H9 (cell line): Measurements from ENCODE around the gene ADAP2. TPM values are rescaled to one million over a fixed set of nuclear protein-coding genes. Genes with fewer than 3 reads are reported as not detected.
A peak's percentile ranks its signal among the peaks of the same experiment; 100 is the strongest.

Source experiments
- DNase-seq: peaks from one replicate; pipeline ENCODE4 v3.0.0-alpha.2; 2017
- H2AFZ ChIP-seq: one replicate; pipeline ENCODE4 v1.6.1; 2013; ENCODE audit warnings: mild to moderate bottlenecking, low read length, control low read depth, moderate library complexity
- H2AK5ac ChIP-seq: 2 replicates; pipeline ENCODE4 v1.6.1; 2013; ENCODE audit warnings: low read length, control low read depth, mixed read lengths; ENCODE audit not compliant: insufficient read length
- H2BK120ac ChIP-seq: one replicate; pipeline ENCODE4 v1.6.1; 2013; ENCODE audit warnings: low read depth, mild to moderate bottlenecking, low read length, control low read depth, inconsistent platforms; ENCODE audit not compliant: poor library complexity, severe bottlenecking
- H2BK12ac ChIP-seq: 2 replicates; pipeline ENCODE4 v1.6.1; 2013; ENCODE audit warnings: low read length, control low read depth, mixed read lengths, low read depth; ENCODE audit not compliant: insufficient read length
- H2BK15ac ChIP-seq: 2 replicates; pipeline ENCODE4 v1.6.1; 2013; ENCODE audit warnings: low read depth, low read length, control low read depth
- H2BK20ac ChIP-seq: one replicate; pipeline ENCODE4 v1.6.1; 2013; ENCODE audit warnings: low read depth, mild to moderate bottlenecking, low read length, control low read depth, inconsistent platforms; ENCODE audit not compliant: poor library complexity, severe bottlenecking
- H2BK5ac ChIP-seq: 2 replicates; pipeline ENCODE4 v1.6.1; 2013; ENCODE audit warnings: low read length, control low read depth, mixed read lengths; ENCODE audit not compliant: insufficient read length
- H3K14ac ChIP-seq: 2 replicates; pipeline ENCODE4 v1.6.1; 2013; ENCODE audit warnings: low read length, control low read depth; ENCODE audit not compliant: insufficient read depth
- H3K18ac ChIP-seq: 2 replicates; pipeline ENCODE4 v1.6.1; 2013; ENCODE audit warnings: low read depth, mild to moderate bottlenecking, mixed read lengths, low read length, control low read depth; ENCODE audit not compliant: insufficient read length
- H3K23ac ChIP-seq: 2 replicates; pipeline ENCODE4 v1.6.1; 2013; ENCODE audit warnings: low read length, control low read depth, mixed read lengths, low read depth; ENCODE audit not compliant: insufficient read length
- H3K23me2 ChIP-seq: 2 replicates; pipeline ENCODE4 v1.6.1; 2013; ENCODE audit warnings: low read depth, mild to moderate bottlenecking, mixed read lengths, low read length, control low read depth; ENCODE audit not compliant: insufficient read length, poor library complexity, severe bottlenecking
- H3K27ac ChIP-seq: 2 replicates; pipeline ENCODE4 v1.5.1; 2013; ENCODE audit warnings: low read length, control low read depth, mixed read lengths, low read depth; ENCODE audit not compliant: insufficient read length
- H3K27me3 ChIP-seq: 2 replicates; pipeline ENCODE4 v1.6.1; 2013; ENCODE audit warnings: low read length, control low read depth, inconsistent platforms; ENCODE audit not compliant: insufficient read depth
- H3K4ac ChIP-seq: 2 replicates; pipeline ENCODE4 v1.6.1; 2013; ENCODE audit warnings: low read depth, mild to moderate bottlenecking, control low read depth, inconsistent platforms, low read length, moderate library complexity
- H3K4me1 ChIP-seq: 2 replicates; pipeline ENCODE4 v1.6.1; 2013; ENCODE audit warnings: low read length, control low read depth, inconsistent platforms; ENCODE audit not compliant: insufficient read depth
- H3K4me2 ChIP-seq: 2 replicates; pipeline ENCODE4 v1.6.1; 2013; ENCODE audit warnings: low read length, control low read depth, mixed read lengths; ENCODE audit not compliant: insufficient read length, insufficient read depth
- H3K56ac ChIP-seq: 2 replicates; pipeline ENCODE4 v1.6.1; 2013; ENCODE audit warnings: low read depth, mild to moderate bottlenecking, mixed read lengths, low read length, control low read depth; ENCODE audit not compliant: insufficient read length
- H3K79me1 ChIP-seq: 2 replicates; pipeline ENCODE4 v1.6.1; 2013; ENCODE audit warnings: low read depth, mild to moderate bottlenecking, moderate library complexity, low read length, control low read depth, inconsistent platforms; ENCODE audit not compliant: insufficient read depth, poor library complexity, severe bottlenecking
- H3K79me2 ChIP-seq: 2 replicates; pipeline ENCODE4 v1.6.1; 2013; ENCODE audit warnings: low read length, control low read depth, inconsistent platforms; ENCODE audit not compliant: insufficient read depth
- H3K9ac ChIP-seq: 2 replicates; pipeline ENCODE4 v1.6.1; 2013; ENCODE audit warnings: low read length, control low read depth, mixed read lengths; ENCODE audit not compliant: insufficient read length; ENCODE audit errors: extremely low read depth
- H3K9me3 ChIP-seq: one replicate; pipeline ENCODE4 v1.6.1; 2013; ENCODE audit warnings: low read depth, low read length, inconsistent platforms; ENCODE audit not compliant: control insufficient read depth
- H3T11ph ChIP-seq: one replicate; pipeline ENCODE4 v1.6.1; 2013; ENCODE audit warnings: mild to moderate bottlenecking, low read length, control low read depth, inconsistent platforms
- H4K20me1 ChIP-seq: one replicate; pipeline ENCODE4 v1.6.1; 2013; ENCODE audit not compliant: control insufficient read depth, insufficient read length, insufficient read depth
- H4K5ac ChIP-seq: 2 replicates; pipeline ENCODE4 v1.6.1; 2013; ENCODE audit warnings: low read depth, mild to moderate bottlenecking, mixed read lengths, low read length, control low read depth; ENCODE audit not compliant: insufficient read length
- H4K8ac ChIP-seq: replicated peaks from 2 replicates; pipeline ENCODE4 v1.6.1; 2013; ENCODE audit warnings: low read length, control low read depth, mixed read lengths, low read depth; ENCODE audit not compliant: insufficient read length
- H4K91ac ChIP-seq: 2 replicates; pipeline ENCODE4 v1.6.1; 2013; ENCODE audit warnings: low read depth, mild to moderate bottlenecking, moderate library complexity, mixed read lengths, low read length, control low read depth; ENCODE audit not compliant: insufficient read length
- H3K27ac Mint-ChIP-seq, 3 experiments: 2 replicates in 2 of 3; 3 replicates in 1 of 3; pipeline ENCODE4 v1.8.0; 2020 to 2021; ENCODE audit warnings: mixed read lengths in 3 of 3, mild to moderate bottlenecking in 1 of 3, moderate library complexity in 1 of 3
- H3K27me3 Mint-ChIP-seq: 2 replicates; pipeline ENCODE4 v1.8.0; 2021; ENCODE audit warnings: low read depth, mild to moderate bottlenecking, moderate library complexity, mixed read lengths
- H3K36me3 Mint-ChIP-seq, 3 experiments: 2 replicates in 2 of 3; 3 replicates in 1 of 3; pipeline ENCODE4 v1.8.0; 2020 to 2021; ENCODE audit warnings: low read depth in 3 of 3, mixed read lengths in 3 of 3; ENCODE audit not compliant: insufficient read depth in 1 of 3
- H3K4me1 Mint-ChIP-seq, 2 experiments: 2 replicates each; pipeline ENCODE4 v1.8.0; 2020; ENCODE audit warnings: mixed read lengths in 2 of 2
- H3K4me3 Mint-ChIP-seq, 2 experiments: 2 replicates in 1 of 2; 3 replicates in 1 of 2; pipeline ENCODE4 v1.8.0; 2020 to 2021; ENCODE audit warnings: mild to moderate bottlenecking in 2 of 2, mixed read lengths in 2 of 2, moderate library complexity in 1 of 2
- H3K9me3 Mint-ChIP-seq, 2 experiments: 2 replicates in 1 of 2; 3 replicates in 1 of 2; pipeline ENCODE4 v1.8.0; 2020; ENCODE audit warnings: mild to moderate bottlenecking in 2 of 2, mixed read lengths in 2 of 2, moderate library complexity in 1 of 2
- CTCF ChIP-seq: fragments of 200-600 bp; sonication (generic); conservative IDR thresholded peaks from 3 replicates; pipeline ENCODE4 v1.8.0; 2021; ENCODE audit warnings: antibody characterized with exemption, mild to moderate bottlenecking
- whole genome bisulfite sequencing: extraction: QIAGEN DNeasy Blood & Tissue Kit; methylation state at CpG from one replicate; pipeline ENCODE4 v1.1.7; 2013; ENCODE audit warnings: missing lambda C conversion rate, low lambda C conversion rate, mixed read lengths; ENCODE audit not compliant: insufficient read length; ENCODE audit errors: extremely low coverage; 5-methylcytosine and 5-hydroxymethylcytosine counted together
- total RNA-seq: library from RNA; stranded (reverse); gene quantifications from 2 replicates; pipeline ENCODE4 v1.2.1, GENCODE V29; 2021

ADAP2 gene
- total RNA-seq, 1 experiment from 2014 or later = 1.2 TPM

GRCh38 chr17:30969989-30970830 lies 48.5 kb downstream of the ADAP2 start:
- Histone ChIP-seq H3K79me2 (no peaks in the 10 kb centered on the region), H4K8ac (no peak overlapping the region), H3K27ac (no peak overlapping the region), H2BK120ac (peak overlapping the region; percentile 40), H2BK15ac (no peak overlapping the region), H2BK20ac (no peak overlapping the region), H4K5ac (no peak overlapping the region), H3K4me1 (peaks cover 3% of the 10 kb centered on the region; the same call in 1 of the 2 replicates), H3K23ac (no peak overlapping the region), H3K56ac (no peak overlapping the region), H2BK12ac (no peak overlapping the region), H2AFZ (peak overlapping the region; percentile 95), H3K14ac (peak overlapping the region; percentile 37; the same call in 1 of the 2 replicates), H2AK5ac (no peak overlapping the region), H3K4me2 (peak overlapping the region; percentile 92), H3K9me3 (no peaks in the 10 kb centered on the region), H3T11ph (peak overlapping the region; percentile 82), H3K18ac (peak overlapping the region; percentile 6), H2BK5ac (no peak overlapping the region), H4K20me1 (no peaks in the 10 kb centered on the region), H3K9ac (peak overlapping the region; percentile 48), H3K27me3 (no peaks in the 10 kb centered on the region; the same call in 1 of the 2 replicates), H3K79me1 (peaks cover 3% of the 10 kb centered on the region), H3K4ac (no peak overlapping the region), H3K23me2 (peaks cover 9% of the 10 kb centered on the region), H4K91ac (no peak overlapping the region)
- no peak for TF ChIP-seq CTCF
- WGBS = no CpG with 5 or more reads among the region's 31 CpGs
- peaks cover 5% of the 10 kb centered on the region; the same call in 1 of the 2 replicates for H3K27me3 Mint-ChIP-seq
- DNase-seq = peak; percentile 60
- H3K36me3 Mint-ChIP-seq = peaks cover 12 to 21% (median 13%) of the 10 kb centered on the region in 3 experiments
- peaks cover 10 to 17% of the 10 kb centered on the region in 2 experiments for H3K4me1 Mint-ChIP-seq
- peaks cover 6 to 10% of the 10 kb centered on the region in 2 experiments for H3K9me3 Mint-ChIP-seq
- peak overlapping the region; percentile 98 to 99 (median 98) for H3K27ac Mint-ChIP-seq
- H3K4me3 Mint-ChIP-seq = peak overlapping the region; percentile 85 to 95
